Measurements from ENCODE around the gene GRB10. TPM values are rescaled to one million over a fixed set of nuclear protein-coding genes. Genes with fewer than 3 reads are reported as not detected.

Gene GRB10
- total RNA-seq, 4 donors from 2014 or later: 32.1 to 50.3 (median 38.1) TPM

DNA sequence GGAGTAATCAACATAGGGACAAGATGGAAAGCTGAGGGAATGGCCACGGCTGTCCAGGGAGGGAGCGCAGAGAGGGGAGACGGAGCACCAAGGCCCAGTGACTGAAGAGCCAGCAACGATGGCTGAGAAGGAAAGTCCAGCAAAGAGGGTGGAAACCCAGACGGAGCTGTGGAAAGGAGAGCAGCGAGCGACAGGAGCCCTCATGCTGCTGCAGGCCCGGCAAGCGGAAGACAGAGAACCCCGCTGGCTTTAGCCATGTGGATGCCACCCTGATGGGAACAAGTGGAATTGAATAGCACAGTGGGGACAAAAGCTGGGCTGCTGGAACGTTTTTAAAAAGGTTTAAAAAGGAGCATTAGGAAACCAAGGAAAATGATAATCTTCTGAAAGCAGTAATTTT, 134.6 kb downstream of the GRB10 start:
- Histone ChIP-seq H3K4me1 (no peaks in the 10 kb centered on the region), H3K27ac (no peak overlapping the region), H3K27me3 (no peaks in the 10 kb centered on the region), H3K36me3 (no peaks in the 10 kb centered on the region), H3K9me3 (no peaks in the 10 kb centered on the region), H3K4me3 (no peak overlapping the region)
- DNase-seq: no peak
- TF ChIP-seq, protein P1, sequence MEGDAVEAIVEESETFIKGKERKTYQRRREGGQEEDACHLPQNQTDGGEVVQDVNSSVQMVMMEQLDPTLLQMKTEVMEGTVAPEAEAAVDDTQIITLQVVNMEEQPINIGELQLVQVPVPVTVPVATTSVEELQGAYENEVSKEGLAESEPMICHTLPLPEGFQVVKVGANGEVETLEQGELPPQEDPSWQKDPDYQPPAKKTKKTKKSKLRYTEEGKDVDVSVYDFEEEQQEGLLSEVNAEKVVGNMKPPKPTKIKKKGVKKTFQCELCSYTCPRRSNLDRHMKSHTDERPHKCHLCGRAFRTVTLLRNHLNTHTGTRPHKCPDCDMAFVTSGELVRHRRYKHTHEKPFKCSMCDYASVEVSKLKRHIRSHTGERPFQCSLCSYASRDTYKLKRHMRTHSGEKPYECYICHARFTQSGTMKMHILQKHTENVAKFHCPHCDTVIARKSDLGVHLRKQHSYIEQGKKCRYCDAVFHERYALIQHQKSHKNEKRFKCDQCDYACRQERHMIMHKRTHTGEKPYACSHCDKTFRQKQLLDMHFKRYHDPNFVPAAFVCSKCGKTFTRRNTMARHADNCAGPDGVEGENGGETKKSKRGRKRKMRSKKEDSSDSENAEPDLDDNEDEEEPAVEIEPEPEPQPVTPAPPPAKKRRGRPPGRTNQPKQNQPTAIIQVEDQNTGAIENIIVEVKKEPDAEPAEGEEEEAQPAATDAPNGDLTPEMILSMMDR (IDR thresholded peaks at IDR 0.05): no peak
- TF ChIP-seq POLR2A (IDR thresholded peaks at IDR 0.05): no peak

- no peak for DNase-seq
- Histone ChIP-seq H3K27me3 (no peaks in the 10 kb centered on the region), H3K4me1 (no peaks in the 10 kb centered on the region), H3K9me3 (no peaks in the 10 kb centered on the region), H3K27ac (no peak overlapping the region), H3K4me3 (no peak overlapping the region), H3K36me3 (no peaks in the 10 kb centered on the region)
- TF ChIP-seq POLR2A (IDR thresholded peaks at IDR 0.05): no peak
- TF ChIP-seq, protein P1 (IDR thresholded peaks at IDR 0.05): no peak
Measured at GRCh38 chr7:50647286-50647980, 135.3 kb downstream of the GRB10 start.

- no peak for DNase-seq
Measured at GRCh38 chr7:50646069-50646468, 136.6 kb downstream of the GRB10 start.

DNA sequence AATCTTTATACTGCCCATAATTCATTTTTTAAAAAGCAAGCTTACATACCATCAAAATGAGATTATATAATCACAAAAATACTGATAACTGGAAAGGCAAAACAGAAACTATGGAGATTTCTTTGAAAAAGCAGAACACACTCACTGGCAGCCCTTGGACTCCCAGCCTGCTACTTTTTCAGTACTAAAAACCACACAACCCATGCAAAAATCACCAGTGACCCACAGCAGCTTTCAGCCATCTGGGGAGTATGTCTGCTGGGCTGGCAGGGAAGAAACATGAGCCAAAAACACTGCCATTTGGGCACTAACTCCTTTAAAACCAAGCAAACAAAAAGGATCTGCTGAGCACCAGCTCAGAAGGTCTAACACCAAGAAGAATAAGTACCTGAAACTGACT, 137.5 kb downstream of the GRB10 start:
- Histone ChIP-seq H3K36me3 (no peaks in the 10 kb centered on the region), H3K9me3 (no peaks in the 10 kb centered on the region), H3K4me3 (no peak overlapping the region), H3K27ac (no peak overlapping the region), H3K27me3 (no peaks in the 10 kb centered on the region), H3K4me1 (no peaks in the 10 kb centered on the region)
- no peak for DNase-seq
- TF ChIP-seq, protein P1 (IDR thresholded peaks at IDR 0.05): no peak
- TF ChIP-seq POLR2A (IDR thresholded peaks at IDR 0.05): no peak

More at GRCh38 chr7:50646069-50646468, 136.6 kb downstream of the GRB10 start:
- Histone ChIP-seq H3K27me3 (no peaks in the 10 kb centered on the region), H3K36me3 (no peaks in the 10 kb centered on the region), H3K27ac (no peak overlapping the region), H3K4me3 (no peak overlapping the region), H3K9me3 (no peaks in the 10 kb centered on the region), H3K4me1 (no peaks in the 10 kb centered on the region)
- TF ChIP-seq, protein P1 (IDR thresholded peaks at IDR 0.05): no peak
- TF ChIP-seq POLR2A (IDR thresholded peaks at IDR 0.05): no peak

DNA sequence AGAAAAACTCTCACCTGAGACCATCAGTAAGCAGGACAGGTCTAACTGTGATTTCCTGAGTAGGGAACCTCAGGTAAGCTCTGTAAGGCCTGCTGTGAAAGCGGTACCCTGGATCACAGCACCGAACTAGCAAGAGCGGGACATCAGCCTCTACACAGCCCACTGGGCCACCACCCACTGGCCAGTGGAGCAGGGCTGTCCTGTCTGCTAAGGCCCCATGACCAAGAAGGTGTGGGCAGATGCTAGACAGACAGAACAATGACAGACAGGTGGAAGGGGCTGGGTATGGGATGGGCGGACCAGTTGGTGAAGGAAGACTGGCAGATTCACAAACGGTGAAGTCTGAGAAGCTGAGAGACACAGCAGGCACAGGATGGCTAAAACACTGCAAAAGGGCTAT, 138.1 kb downstream of the GRB10 start:
- no peaks in the 10 kb centered on the region for H3K4me1 ChIP-seq
- TF ChIP-seq POLR2A (IDR thresholded peaks at IDR 0.05): no peak
- TF ChIP-seq, protein P1 (IDR thresholded peaks at IDR 0.05): no peak
- H3K27ac ChIP-seq: no peak overlapping the region

More for the DNA sequence above, 138.1 kb downstream of the GRB10 start:
- Histone ChIP-seq H3K27me3 (no peaks in the 10 kb centered on the region), H3K9me3 (no peaks in the 10 kb centered on the region), H3K36me3 (no peaks in the 10 kb centered on the region), H3K4me3 (no peak overlapping the region)
- no peak for DNase-seq

Data from Peyer's patch (tissue), 4 donors.